Measurements from ENCODE around the gene COL6A2. TPM values are rescaled to one million over a fixed set of nuclear protein-coding genes. Genes with fewer than 3 reads are reported as not detected.

Gene COL6A2
- total RNA-seq (ENCODE audit: low replicate concordance), result 23.8 and 114 TPM in 2 replicates
- long read RNA-seq, result 0 reads

DNA sequence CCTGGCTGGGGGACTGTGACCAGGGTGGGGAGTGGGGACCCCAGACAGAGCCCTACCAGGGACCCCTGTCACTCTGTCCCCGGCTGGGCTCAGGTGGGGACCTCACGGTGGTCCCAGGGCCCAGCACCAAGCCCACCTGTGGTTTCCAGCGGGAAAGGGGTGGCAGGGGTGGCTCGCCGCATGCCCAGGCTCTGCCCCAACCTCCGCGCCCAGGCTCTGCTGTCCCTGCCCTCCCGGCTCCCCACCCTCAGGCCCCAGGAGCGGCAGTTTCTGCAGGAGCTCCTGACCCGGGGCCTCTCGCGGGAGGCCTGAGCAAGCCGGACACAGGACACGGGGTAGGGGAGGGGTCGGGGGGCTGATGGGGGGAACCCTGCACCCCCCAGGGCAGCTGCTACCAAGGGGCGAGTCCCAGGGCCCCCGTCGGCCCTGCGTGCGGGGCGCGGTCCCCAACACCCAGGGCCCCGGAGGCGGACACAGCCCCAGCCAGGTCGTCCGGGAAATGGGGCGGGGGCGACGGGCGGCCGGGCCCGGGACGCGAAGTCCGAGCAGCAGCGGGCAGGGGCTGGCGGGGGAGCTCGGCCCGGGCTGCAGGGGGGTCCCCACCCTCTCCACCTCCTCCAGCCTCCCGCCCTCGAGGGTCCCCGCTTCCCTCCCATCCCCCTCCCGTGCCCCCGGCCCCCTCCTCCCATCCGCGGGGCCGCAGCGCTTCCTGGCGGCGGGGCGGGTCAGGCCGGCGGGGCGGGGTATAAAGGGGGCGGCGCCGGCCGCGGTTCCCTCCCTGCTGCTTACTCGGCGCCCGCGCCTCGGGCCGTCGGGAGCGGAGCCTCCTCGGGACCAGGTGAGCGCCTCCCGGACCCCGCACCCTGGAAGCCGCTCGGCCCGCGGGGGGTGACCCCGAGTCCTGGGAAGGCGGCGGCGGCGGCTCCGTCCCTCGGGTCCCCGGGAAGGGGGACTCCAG lies at the start of gene COL6A2:
TSS of gene COL6A2 (plus strand) at position 777 of the 958 bp plus-strand sequence.
- DNase-seq (ENCODE audit: extremely low spot score, unreplicated experiment), result peak; percentile 78
- Mint-ChIP-seq H3K27me3 (peaks cover 38% of the 10 kb centered on the region), H3K4me1 (ENCODE audit: unreplicated experiment) (no peaks in the 10 kb centered on the region), H3K27ac (no peak within 1 kb of the TSS), H3K4me3 (peak within 1 kb of the TSS; percentile 80), H3K36me3 (peaks cover 12% of the 10 kb centered on the region), H3K9me3 (peaks cover 4% of the 10 kb centered on the region)
- TF ChIP-seq, protein P1, sequence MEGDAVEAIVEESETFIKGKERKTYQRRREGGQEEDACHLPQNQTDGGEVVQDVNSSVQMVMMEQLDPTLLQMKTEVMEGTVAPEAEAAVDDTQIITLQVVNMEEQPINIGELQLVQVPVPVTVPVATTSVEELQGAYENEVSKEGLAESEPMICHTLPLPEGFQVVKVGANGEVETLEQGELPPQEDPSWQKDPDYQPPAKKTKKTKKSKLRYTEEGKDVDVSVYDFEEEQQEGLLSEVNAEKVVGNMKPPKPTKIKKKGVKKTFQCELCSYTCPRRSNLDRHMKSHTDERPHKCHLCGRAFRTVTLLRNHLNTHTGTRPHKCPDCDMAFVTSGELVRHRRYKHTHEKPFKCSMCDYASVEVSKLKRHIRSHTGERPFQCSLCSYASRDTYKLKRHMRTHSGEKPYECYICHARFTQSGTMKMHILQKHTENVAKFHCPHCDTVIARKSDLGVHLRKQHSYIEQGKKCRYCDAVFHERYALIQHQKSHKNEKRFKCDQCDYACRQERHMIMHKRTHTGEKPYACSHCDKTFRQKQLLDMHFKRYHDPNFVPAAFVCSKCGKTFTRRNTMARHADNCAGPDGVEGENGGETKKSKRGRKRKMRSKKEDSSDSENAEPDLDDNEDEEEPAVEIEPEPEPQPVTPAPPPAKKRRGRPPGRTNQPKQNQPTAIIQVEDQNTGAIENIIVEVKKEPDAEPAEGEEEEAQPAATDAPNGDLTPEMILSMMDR (conservative IDR thresholded peaks at IDR 0.05), result peak; percentile 53

DNA sequence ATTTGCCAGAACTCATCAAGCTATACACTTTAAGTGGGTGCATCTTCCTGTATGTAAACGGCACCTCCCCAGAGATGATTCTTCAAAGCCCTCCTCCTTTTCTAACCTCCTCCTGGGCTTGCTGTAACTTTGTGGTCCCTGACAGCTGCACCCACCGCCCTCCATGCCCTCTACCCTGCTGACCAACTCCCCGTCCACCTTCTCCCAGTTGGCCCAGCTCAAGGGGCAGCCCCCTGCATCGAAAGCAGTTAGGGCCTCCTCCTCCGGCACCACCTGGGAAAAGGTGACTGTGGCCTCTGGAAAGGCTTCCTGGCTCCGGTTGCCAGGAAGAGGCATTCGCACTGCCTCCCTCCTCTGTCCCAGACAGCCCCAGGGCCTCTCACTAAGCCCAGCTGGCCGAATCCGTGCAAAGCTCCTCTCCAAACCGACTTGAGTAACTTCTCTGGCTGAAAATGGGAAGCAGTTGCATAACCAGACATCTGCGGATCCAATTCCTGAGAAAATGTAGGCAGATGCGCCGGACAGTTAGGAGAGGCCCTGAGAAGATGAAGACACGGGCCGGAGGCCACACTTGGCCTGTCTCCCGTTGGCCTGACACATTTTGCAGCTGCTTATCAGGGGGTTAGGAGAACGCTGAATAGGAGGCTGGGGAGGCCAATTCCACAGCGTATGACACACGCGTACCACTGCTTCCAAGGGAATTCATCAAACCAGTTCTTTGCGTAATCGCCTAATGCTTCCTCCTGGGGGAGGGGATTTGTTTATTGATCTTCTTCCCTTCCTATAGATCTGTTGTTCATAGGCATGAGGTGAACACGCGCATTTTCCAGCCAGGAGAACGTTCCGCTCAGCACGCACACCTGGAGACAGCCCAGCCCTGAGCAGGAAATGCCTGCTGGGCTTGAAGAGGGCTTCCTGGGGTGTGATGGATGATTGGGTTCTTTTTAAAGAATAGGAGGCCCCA lies 48.7 kb upstream of the COL6A2 start:
- H3K27ac Mint-ChIP-seq, result no peak overlapping the region
- H3K36me3 Mint-ChIP-seq, result no peaks in the 10 kb centered on the region
- DNase-seq (ENCODE audit: extremely low spot score, unreplicated experiment), result peak; percentile 64
- H3K9me3 Mint-ChIP-seq, result no peaks in the 10 kb centered on the region
- H3K4me3 Mint-ChIP-seq, result no peak overlapping the region
- peaks cover 3% of the 10 kb centered on the region for H3K27me3 Mint-ChIP-seq
- peaks cover 3% of the 10 kb centered on the region for H3K4me1 Mint-ChIP-seq (ENCODE audit: unreplicated experiment)
- TF ChIP-seq, protein P1 (conservative IDR thresholded peaks at IDR 0.05), result no peak

DNA sequence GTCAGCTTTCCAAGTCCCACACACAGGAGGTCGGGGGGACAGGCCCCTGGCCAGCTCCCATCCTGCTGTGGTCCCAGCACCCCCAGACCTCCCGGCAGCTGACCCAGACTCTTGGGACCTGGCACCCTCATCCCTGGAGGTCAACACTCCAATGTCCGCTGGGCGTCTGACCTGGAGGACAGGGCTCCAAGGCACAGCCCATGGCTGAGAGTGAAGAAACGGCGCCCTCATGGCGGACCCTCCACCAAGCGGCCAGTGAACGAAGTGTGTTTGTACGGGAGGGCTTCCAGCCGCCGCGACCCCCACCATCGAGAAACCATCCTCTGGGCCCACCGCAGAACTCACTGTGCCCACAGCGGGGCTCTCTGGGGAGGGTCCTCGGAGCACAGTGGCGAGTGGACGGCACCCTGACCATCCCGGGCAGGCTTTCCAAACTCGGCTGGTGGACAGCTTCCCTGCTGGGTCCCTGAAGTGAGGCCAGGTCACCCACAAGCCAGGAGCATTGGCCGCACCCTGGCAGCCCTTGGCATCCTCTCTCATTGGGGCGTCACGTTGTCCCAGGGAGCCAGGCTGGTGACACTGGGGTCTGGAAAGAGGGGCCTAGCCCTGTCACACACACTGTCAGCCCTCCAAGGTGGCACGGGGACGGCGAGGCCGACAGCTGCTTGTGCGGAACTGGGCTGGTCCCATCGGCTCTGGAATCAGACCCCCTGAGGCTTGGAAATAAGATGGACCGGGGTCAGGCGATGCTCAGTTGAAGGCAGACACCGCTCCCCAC lies 47.8 kb upstream of the COL6A2 start:
- Mint-ChIP-seq H3K36me3 (no peaks in the 10 kb centered on the region), H3K27ac (no peak overlapping the region), H3K4me3 (no peak overlapping the region), H3K9me3 (no peaks in the 10 kb centered on the region), H3K27me3 (peaks cover 3% of the 10 kb centered on the region), H3K4me1 (ENCODE audit: unreplicated experiment) (peaks cover 5% of the 10 kb centered on the region)
- TF ChIP-seq, protein P1 (conservative IDR thresholded peaks at IDR 0.05), result no peak
- peak; percentile 67 for DNase-seq (ENCODE audit: extremely low spot score, unreplicated experiment)

DNA sequence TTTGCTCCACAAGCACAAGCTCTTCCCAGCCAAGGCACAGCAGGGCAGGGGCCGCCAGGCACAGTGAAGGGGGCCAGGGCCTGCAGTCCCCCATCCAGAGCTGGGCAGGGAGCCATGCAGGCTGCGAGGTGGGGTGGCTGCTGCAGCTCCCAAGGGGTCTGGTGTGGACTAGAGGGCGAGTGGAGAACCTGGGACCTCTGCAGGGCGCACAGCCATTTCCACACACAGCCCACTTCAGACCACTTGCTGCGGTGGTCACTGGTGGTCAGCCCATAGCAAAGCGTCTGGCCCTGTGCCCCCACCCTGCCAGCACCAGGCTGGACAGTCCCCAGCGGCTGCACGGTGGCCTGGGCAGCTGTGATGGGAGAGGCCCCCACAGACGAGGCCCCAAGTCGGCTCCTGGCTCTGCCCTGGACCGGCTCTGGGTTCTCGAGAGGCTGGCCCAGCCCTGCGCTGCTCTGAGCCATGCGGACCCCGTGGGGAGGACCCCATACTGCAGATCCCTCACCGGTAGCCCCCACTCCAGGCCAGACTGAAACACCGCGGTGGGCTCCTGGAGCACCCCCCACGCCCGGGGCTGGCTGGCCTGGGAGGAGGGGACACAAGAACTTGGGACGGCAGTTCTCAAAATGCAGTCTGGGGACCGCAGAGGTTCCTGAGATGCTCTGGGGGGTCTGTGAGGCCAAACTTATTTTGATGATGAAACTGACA lies 47.1 kb upstream of the COL6A2 start:
- DNase-seq (ENCODE audit: extremely low spot score, unreplicated experiment), result no peak
- Mint-ChIP-seq H3K4me1 (ENCODE audit: unreplicated experiment) (peaks cover 6% of the 10 kb centered on the region), H3K4me3 (no peak overlapping the region), H3K27me3 (peaks cover 3% of the 10 kb centered on the region), H3K36me3 (no peaks in the 10 kb centered on the region), H3K9me3 (no peaks in the 10 kb centered on the region), H3K27ac (no peak overlapping the region)
- TF ChIP-seq, protein P1 (conservative IDR thresholded peaks at IDR 0.05), result no peak
